Measurements from ENCODE around the gene CCDC137. TPM values are rescaled to one million over a fixed set of nuclear protein-coding genes. Genes with fewer than 3 reads are reported as not detected.

Gene CCDC137
- total and polyA plus RNA-seq, 2 experiments from 2014 or later, result 11.7 to 22.8 TPM

GRCh38 chr17:81644496-81644895 is 22.0 kb upstream of the CCDC137 start:
- no peaks in the 10 kb centered on the region for H3K36me3 ChIP-seq (ENCODE audit: low read depth)
- H3K27ac ChIP-seq, result no peak overlapping the region
- no peaks in the 10 kb centered on the region for H3K9me2 ChIP-seq (ENCODE audit: insufficient read depth)
- H3K4me2 ChIP-seq (ENCODE audit: unreplicated experiment), result no peak overlapping the region
- H3K79me2 ChIP-seq (ENCODE audit: insufficient read depth), result no peaks in the 10 kb centered on the region
- no peak for DNase-seq
- H2AFZ ChIP-seq, result no peak overlapping the region
- no peaks in the 10 kb centered on the region for H4K20me1 ChIP-seq (ENCODE audit: insufficient read depth)
- H3K27me3 ChIP-seq (replicated peaks; ENCODE audit: insufficient read depth), result peaks cover 15% of the 10 kb centered on the region; the same call in 1 of the 2 replicates
- no peaks in the 10 kb centered on the region for H3K9me3 ChIP-seq (ENCODE audit: low read depth)
- no peak overlapping the region for H3K9ac ChIP-seq
- in situ Hi-C loops (cut with MboI), result no loop called here
- no peak for TF ChIP-seq EZH2 (IDR thresholded peaks at IDR 0.05; ENCODE audit: insufficient read depth, poor library complexity, severe bottlenecking)
- TF ChIP-seq EZH2phosphoT487 (IDR thresholded peaks at IDR 0.05; ENCODE audit: insufficient read depth, low read depth), result no peak
- H3K4me3 ChIP-seq, result no peak overlapping the region
- H3F3A ChIP-seq (ENCODE audit: insufficient read depth), result no peaks in the 10 kb centered on the region
- H3K4me1 ChIP-seq (ENCODE audit: insufficient read depth), result peaks cover 12% of the 10 kb centered on the region
- 89 to 90% methylated on average over 15 of the region's 15 CpGs for WGBS, 2 experiments (ENCODE audit: low coverage in 1 of 2, low lambda C conversion rate in 2 of 2, missing lambda C conversion rate in 2 of 2)

- no peaks in the 10 kb centered on the region for H3F3A ChIP-seq (ENCODE audit: insufficient read depth)
- H3K27me3 ChIP-seq (replicated peaks; ENCODE audit: insufficient read depth), result peaks cover 15% of the 10 kb centered on the region; the same call in 1 of the 2 replicates
- no peak for DNase-seq
- H3K79me2 ChIP-seq (ENCODE audit: insufficient read depth), result no peaks in the 10 kb centered on the region
- WGBS, 2 experiments (ENCODE audit: low coverage in 1 of 2, low lambda C conversion rate in 2 of 2, missing lambda C conversion rate in 2 of 2), result 84 to 88% methylated on average over 28 to 29 of the region's 29 CpGs
- H3K4me2 ChIP-seq (ENCODE audit: unreplicated experiment), result no peak overlapping the region
- no peaks in the 10 kb centered on the region for H3K36me3 ChIP-seq (ENCODE audit: low read depth)
- H3K27ac ChIP-seq, result no peak overlapping the region
- H3K9me3 ChIP-seq (ENCODE audit: low read depth), result no peaks in the 10 kb centered on the region
- peaks cover 12% of the 10 kb centered on the region for H3K4me1 ChIP-seq (ENCODE audit: insufficient read depth)
- H2AFZ ChIP-seq, result no peak overlapping the region
- no peaks in the 10 kb centered on the region for H4K20me1 ChIP-seq (ENCODE audit: insufficient read depth)
- in situ Hi-C loops (cut with MboI), result no loop called here
- H3K9ac ChIP-seq, result no peak overlapping the region
- H3K4me3 ChIP-seq, result no peak overlapping the region
- TF ChIP-seq EZH2phosphoT487 (IDR thresholded peaks at IDR 0.05; ENCODE audit: insufficient read depth, low read depth), result no peak
- TF ChIP-seq EZH2 (IDR thresholded peaks at IDR 0.05; ENCODE audit: insufficient read depth, poor library complexity, severe bottlenecking), result no peak
- H3K9me2 ChIP-seq (ENCODE audit: insufficient read depth), result no peaks in the 10 kb centered on the region
Observed at GRCh38 chr17:81644976-81645952, 21.3 kb upstream of the CCDC137 start.

- H3K4me3 ChIP-seq, result no peak overlapping the region
- H3K27me3 ChIP-seq (replicated peaks; ENCODE audit: insufficient read depth), result peaks cover 15% of the 10 kb centered on the region; the same call in 1 of the 2 replicates
- no peaks in the 10 kb centered on the region for H3F3A ChIP-seq (ENCODE audit: insufficient read depth)
- DNase-seq, result no peak
- no peaks in the 10 kb centered on the region for H3K9me2 ChIP-seq (ENCODE audit: insufficient read depth)
- no peak overlapping the region for H2AFZ ChIP-seq
- 45 to 55% methylated on average over 12 of the region's 12 CpGs for WGBS, 2 experiments (ENCODE audit: low coverage in 1 of 2, low lambda C conversion rate in 2 of 2, missing lambda C conversion rate in 2 of 2)
- H4K20me1 ChIP-seq (ENCODE audit: insufficient read depth), result no peaks in the 10 kb centered on the region
- H3K79me2 ChIP-seq (ENCODE audit: insufficient read depth), result no peaks in the 10 kb centered on the region
- in situ Hi-C loops (cut with MboI), result no loop called here
- TF ChIP-seq EZH2 (IDR thresholded peaks at IDR 0.05; ENCODE audit: insufficient read depth, poor library complexity, severe bottlenecking) (no peak), EZH2phosphoT487 (IDR thresholded peaks at IDR 0.05; ENCODE audit: insufficient read depth, low read depth) (no peak)
- H3K4me2 ChIP-seq (ENCODE audit: unreplicated experiment), result no peak overlapping the region
- H3K4me1 ChIP-seq (ENCODE audit: insufficient read depth), result peaks cover 9% of the 10 kb centered on the region
- no peak overlapping the region for H3K27ac ChIP-seq
- H3K36me3 ChIP-seq (ENCODE audit: low read depth), result no peaks in the 10 kb centered on the region
- H3K9me3 ChIP-seq (ENCODE audit: low read depth), result no peaks in the 10 kb centered on the region
- no peak overlapping the region for H3K9ac ChIP-seq
Observed at GRCh38 chr17:81646869-81647600, 19.5 kb upstream of the CCDC137 start.

- H2AFZ ChIP-seq, result no peak overlapping the region
- no peaks in the 10 kb centered on the region for H3K9me3 ChIP-seq (ENCODE audit: low read depth)
- peaks cover 3% of the 10 kb centered on the region; the same call in 1 of the 2 replicates for H3K4me1 ChIP-seq (ENCODE audit: insufficient read depth)
- no peak for DNase-seq
- H3K4me3 ChIP-seq, result 0 out of 2 replicates have a peak overlapping the region, but pooled peaks have one; percentile 37
- in situ Hi-C loops (cut with MboI), result no loop called here
- H3F3A ChIP-seq (ENCODE audit: insufficient read depth), result no peaks in the 10 kb centered on the region
- H4K20me1 ChIP-seq (ENCODE audit: insufficient read depth), result no peaks in the 10 kb centered on the region
- WGBS, 2 experiments (ENCODE audit: low coverage in 1 of 2, low lambda C conversion rate in 2 of 2, missing lambda C conversion rate in 2 of 2), result 20 to 23% methylated on average over 16 to 21 of the region's 21 CpGs
- no peak overlapping the region for H3K27ac ChIP-seq
- H3K36me3 ChIP-seq (ENCODE audit: low read depth), result no peaks in the 10 kb centered on the region
- H3K4me2 ChIP-seq (ENCODE audit: unreplicated experiment), result no peak overlapping the region
- no peak for TF ChIP-seq EZH2 (IDR thresholded peaks at IDR 0.05; ENCODE audit: insufficient read depth, poor library complexity, severe bottlenecking)
- no peak for TF ChIP-seq EZH2phosphoT487 (IDR thresholded peaks at IDR 0.05; ENCODE audit: insufficient read depth, low read depth)
- H3K27me3 ChIP-seq (replicated peaks; ENCODE audit: insufficient read depth), result peaks cover 15% of the 10 kb centered on the region; the same call in 1 of the 2 replicates
- no peak overlapping the region for H3K9ac ChIP-seq
- H3K9me2 ChIP-seq (ENCODE audit: insufficient read depth), result no peaks in the 10 kb centered on the region
- no peaks in the 10 kb centered on the region for H3K79me2 ChIP-seq (ENCODE audit: insufficient read depth)
Observed at GRCh38 chr17:81647640-81648012, 18.9 kb upstream of the CCDC137 start.
